Activated CD4-positive, CD25-positive, alpha-beta regulatory T cell (primary cell): ENCODE data around the gene SMYD3.

Experiments
- DNase-seq, 4 experiments: peaks; one replicate each; lab custom pipeline; 2025; lab: John Stamatoyannopoulos, UW

SMYD3 gene

GRCh38 chr1:246214708-246215509 lies 292.2 kb downstream of the SMYD3 start:
- DNase-seq: no peak

GRCh38 chr1:246213947-246214346 lies 293.1 kb downstream of the SMYD3 start:
- no peak for DNase-seq

- DNase-seq: no peak
These were observed 293.6 kb downstream of the SMYD3 start for GRCh38 chr1:246213502-246213901.

GRCh38 chr1:246213036-246213435 lies 294.0 kb downstream of the SMYD3 start:
- no peak for DNase-seq

DNA sequence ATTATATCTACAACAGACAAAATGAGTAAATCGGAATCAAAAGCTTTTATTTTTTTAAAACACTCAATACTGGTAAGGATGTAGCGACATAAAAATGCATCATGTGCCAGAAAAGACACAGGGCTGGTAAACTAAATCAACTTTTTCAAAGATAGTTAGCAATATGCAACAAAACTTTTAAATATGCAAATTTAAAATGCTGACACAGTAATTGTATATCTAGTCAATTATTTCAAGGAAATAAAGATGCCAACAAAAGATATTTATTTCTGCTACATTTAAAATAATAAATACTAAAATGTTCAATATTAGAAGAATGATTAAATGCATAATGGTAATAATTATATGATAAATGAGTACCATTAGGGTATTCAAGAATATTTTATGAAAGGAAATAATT lies 295.1 kb downstream of the SMYD3 start:
- DNase-seq: no peak

GRCh38 chr1:246210756-246211155 lies 296.3 kb downstream of the SMYD3 start:
- no peak for DNase-seq

DNA sequence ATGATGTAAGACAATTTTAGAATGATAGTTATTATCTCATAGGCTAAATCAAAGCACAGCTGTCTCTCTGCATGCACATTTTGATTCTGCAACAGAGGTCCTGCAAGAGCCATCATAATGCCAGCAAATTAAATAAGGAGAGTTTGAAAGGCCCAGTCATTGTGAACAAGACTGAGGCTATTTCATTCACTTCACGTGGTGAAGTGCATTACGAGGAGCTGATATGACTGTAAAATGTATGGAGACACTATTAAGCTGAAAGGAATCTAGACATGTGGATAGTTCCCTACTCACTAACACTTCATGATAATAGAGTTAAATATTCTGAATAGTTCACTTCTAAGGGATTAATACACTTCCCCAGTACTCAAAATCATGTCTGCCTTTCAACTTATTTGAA lies 299.0 kb downstream of the SMYD3 start:
- no peak for DNase-seq

GRCh38 chr1:246203180-246203579 lies 303.9 kb downstream of the SMYD3 start:
- no peak for DNase-seq

DNA sequence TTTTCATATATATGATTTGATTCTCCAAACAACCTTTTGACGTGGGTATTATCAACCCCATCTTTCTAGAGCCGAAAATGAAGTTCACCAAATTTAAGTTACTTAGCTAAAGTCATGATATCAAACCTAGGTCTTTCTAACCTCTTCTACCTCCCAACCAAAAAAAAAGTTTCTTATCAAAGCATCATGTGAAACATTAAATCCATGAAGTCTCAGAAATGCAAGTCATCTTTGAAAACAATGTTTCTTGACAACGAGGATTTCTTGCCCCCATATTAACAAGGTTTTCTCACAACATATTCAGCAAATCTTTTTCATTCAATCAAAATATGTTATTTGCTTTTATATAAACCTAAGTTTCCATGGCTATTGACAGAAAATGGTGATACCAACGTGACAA lies 306.3 kb downstream of the SMYD3 start:
- no peak for DNase-seq

GRCh38 chr1:246200225-246200624 lies 306.9 kb downstream of the SMYD3 start:
- no peak for DNase-seq

DNA sequence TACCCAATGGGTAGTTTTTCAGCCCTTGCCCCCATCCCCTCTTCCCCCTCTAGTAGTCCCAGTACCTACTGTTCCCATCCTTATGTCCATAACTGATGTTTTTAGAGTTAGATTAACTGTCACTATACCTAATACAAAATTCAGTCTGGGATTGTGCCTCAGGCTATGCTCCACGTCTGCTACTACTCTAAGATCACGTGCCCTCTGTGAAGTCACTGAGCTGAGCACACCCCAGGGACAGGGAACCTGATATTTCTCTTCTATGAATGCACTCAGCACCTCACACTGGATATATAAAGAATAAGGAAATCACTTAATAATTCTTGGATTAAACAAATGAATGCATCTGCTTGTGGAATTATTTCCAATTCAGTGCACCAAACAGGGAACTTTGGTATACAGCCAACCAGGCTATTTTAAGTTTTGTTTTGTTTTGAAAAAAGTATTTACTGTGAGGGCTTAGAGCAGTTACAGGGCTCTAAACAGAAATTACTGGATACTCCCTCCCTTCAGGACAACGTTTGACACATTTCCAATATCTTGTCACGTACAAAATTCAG lies 307.9 kb downstream of the SMYD3 start:
- DNase-seq: no peak

- no peak for DNase-seq
These were observed 308.8 kb downstream of the SMYD3 start for GRCh38 chr1:246198115-246198816.

- no peak for DNase-seq
These were observed 310.0 kb downstream of the SMYD3 start for GRCh38 chr1:246197076-246197475.

- no peak for DNase-seq
These were observed 311.8 kb downstream of the SMYD3 start for GRCh38 chr1:246195296-246195695.

DNA sequence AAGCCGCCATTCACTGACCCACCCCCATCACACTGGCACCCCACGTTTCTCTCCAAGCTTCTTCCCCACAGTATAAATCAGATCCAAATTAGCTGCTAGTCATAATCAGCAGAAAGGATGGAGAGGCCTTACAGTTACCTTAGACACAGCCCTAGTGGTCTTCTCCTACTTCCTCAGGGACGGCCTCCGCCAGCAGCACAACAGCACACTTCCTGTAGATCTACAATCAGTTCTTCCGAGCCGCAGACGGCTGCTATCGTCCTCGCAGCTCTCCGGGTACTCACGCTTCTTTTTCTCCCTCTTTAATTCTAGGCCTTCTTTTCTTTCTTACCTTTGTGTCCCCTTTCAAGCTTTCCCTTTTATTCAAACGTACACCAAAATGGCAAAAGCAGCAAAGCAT lies 313.5 kb downstream of the SMYD3 start:
- DNase-seq: no peak

- DNase-seq: no peak
These were observed 318.0 kb downstream of the SMYD3 start for GRCh38 chr1:246189126-246189525.

DNA sequence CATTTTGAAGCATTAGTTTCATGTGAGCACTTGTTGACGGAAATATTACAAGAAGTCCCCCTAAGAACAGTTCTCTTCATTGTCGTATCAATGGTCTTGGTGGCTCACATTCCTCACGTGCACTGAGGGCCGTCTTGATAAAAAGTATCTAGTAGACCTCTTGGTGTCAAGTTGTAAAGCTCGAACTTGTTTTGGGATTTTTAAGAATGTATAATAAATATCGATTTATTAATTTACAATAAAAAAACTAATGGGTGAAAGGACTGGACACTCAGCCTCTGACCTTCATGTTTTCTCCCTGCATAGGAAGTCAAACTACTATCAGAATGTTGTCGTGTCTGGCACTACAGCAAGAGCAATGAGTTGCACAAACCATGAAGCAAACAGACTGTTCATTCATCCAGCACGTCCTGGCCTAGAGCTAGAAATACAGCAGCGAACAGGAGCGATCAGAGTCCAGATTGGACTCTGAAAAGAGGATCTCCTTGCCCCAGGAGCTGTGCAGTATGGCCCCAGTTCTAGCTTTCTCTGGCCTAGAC lies 319.2 kb downstream of the SMYD3 start:
- no peak for DNase-seq

- no peak for DNase-seq
These were observed 322.6 kb downstream of the SMYD3 start for GRCh38 chr1:246184503-246184902.

- no peak for DNase-seq
These were observed 324.8 kb downstream of the SMYD3 start for GRCh38 chr1:246182149-246182851.

DNA sequence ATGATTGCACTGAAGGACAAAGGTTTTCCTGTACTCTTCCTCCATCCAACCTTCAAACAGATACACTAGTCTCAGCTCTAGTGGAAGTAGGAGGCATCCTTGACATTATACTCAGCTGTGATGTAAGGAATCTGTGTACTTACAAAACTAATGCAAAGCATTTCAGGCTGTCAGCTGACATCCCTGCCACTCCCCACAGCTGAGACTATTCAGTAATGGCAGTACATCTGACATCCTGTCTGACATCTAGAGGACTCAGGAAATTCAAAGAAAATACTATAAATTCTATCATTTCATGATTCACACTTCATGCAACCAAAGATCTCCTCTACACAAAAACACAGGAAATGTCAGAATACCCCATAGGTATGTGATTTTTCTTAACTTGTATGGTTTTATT lies 325.8 kb downstream of the SMYD3 start:
- DNase-seq: no peak

GRCh38 chr1:246179401-246179800 lies 327.7 kb downstream of the SMYD3 start:
- DNase-seq: no peak

- no peak for DNase-seq
These were observed 328.3 kb downstream of the SMYD3 start for GRCh38 chr1:246178717-246179311.
